Endothelial cell (in vitro differentiated cells): ENCODE measurements around the gene NIN. TPM values are rescaled to one million over a fixed set of nuclear protein-coding genes. Genes with fewer than 3 reads are reported as not detected.

ENCODE experiments used
- DNase-seq: peaks from one replicate; pipeline ENCODE4 v3.0.0; 2021; ENCODE audit warnings: low spot score
- H3K27ac Mint-ChIP-seq: one replicate; pipeline ENCODE4 v1.8.0; 2021; ENCODE audit warnings: mixed read lengths, inconsistent platforms; ENCODE audit not compliant: unreplicated experiment
- H3K27me3 Mint-ChIP-seq: one replicate; pipeline ENCODE4 v1.8.0; 2021; ENCODE audit warnings: mild to moderate bottlenecking, moderate library complexity, mixed read lengths, inconsistent platforms; ENCODE audit not compliant: unreplicated experiment
- H3K36me3 Mint-ChIP-seq: one replicate; pipeline ENCODE4 v1.8.0; 2021; ENCODE audit warnings: mild to moderate bottlenecking, low read depth, mixed read lengths, inconsistent platforms; ENCODE audit not compliant: unreplicated experiment
- H3K4me1 Mint-ChIP-seq: one replicate; pipeline ENCODE4 v1.8.0; 2021; ENCODE audit warnings: mild to moderate bottlenecking, mixed read lengths, inconsistent platforms; ENCODE audit not compliant: unreplicated experiment
- H3K4me3 Mint-ChIP-seq: one replicate; pipeline ENCODE4 v1.8.0; 2021; ENCODE audit warnings: mild to moderate bottlenecking, mixed read lengths, inconsistent platforms; ENCODE audit not compliant: unreplicated experiment
- H3K9me3 Mint-ChIP-seq: one replicate; pipeline ENCODE4 v1.8.0; 2021; ENCODE audit warnings: mixed read lengths, inconsistent platforms; ENCODE audit not compliant: unreplicated experiment
- long read RNA-seq: library from polyadenylated mRNA; unstranded; transcript quantifications from one replicate; pipeline ENCODE4 v2.0.0, GENCODE V29; 2020; ENCODE audit not compliant: unreplicated experiment
- total RNA-seq: library from RNA; stranded (reverse); fragmentation: NEBNext Ultra II Directional; extraction: Animal tissue kit (Norgen Biotek cat#: 25700); gene quantifications from one replicate; pipeline ENCODE4 v1.2.1, GENCODE V29; 2021; ENCODE audit not compliant: unreplicated experiment
- TF ChIP-seq, protein P1 (sequence below): fragments of 200-600 bp; sonication (generic); IDR thresholded peaks from one replicate; pipeline ENCODE4 v1.5.0; 2021; ENCODE audit warnings: antibody characterized with exemption; ENCODE audit not compliant: unreplicated experiment

NIN gene
- total RNA-seq: 50.0 TPM
- long read RNA-seq, partial matches to known transcripts: 12 of 15 reads
- long read RNA-seq, other reads (novel, unspliced or antisense): 3 of 15 reads

DNA sequence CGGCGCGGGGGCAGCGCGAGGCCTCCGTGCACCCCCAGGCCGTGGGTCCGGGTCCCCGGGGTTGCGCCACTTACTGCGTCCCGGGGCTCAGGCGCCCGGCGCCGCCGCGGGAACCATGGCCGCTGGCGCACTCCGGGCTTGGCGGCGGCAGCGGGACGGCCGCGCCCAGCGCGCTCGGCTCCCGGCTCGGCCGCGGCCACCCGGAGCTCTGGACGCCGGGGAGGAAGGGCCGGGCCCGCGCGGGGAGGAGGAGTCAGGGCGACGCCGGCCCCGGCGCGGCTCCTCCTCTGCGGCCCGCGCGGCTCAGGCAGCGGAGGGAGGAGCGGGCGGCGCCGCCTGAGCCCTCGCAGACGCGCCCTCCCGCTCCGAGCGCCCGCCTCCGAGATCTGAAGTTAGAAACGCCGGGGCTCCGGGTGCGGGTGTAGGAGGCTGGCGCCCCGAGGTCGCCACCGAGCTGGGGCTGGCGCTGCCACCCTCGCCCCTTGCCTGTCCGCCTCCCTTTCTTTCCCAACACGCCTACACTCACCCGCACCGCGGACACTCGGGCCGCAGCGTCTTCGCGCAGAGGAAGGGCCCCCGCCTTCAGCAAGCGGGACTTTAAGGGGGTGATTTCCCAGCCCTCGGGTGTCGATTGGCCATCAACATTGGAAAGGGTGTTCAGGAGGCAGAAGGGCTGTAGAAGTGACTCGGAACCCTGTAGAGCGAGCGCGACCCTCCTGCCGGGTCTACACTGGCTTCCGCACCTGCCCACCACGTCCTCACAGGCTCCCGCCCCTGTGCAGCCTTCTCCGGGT, at the start of gene NIN:
TSS of gene NIN (minus strand) at position 231 of the 794 bp plus-strand sequence. CDS start 9,106 bp downstream, outside the sequence.
- Mint-ChIP-seq H3K36me3 (peaks cover 6% of the 10 kb centered on the region), H3K4me1 (peaks cover 31% of the 10 kb centered on the region), H3K27ac (peak within 1 kb of the TSS; percentile 84), H3K4me3 (peak within 1 kb of the TSS; percentile 93), H3K9me3 (no peaks in the 10 kb centered on the region), H3K27me3 (peaks cover 11% of the 10 kb centered on the region)
- peak; percentile 81 for DNase-seq
- TF ChIP-seq, protein P1, sequence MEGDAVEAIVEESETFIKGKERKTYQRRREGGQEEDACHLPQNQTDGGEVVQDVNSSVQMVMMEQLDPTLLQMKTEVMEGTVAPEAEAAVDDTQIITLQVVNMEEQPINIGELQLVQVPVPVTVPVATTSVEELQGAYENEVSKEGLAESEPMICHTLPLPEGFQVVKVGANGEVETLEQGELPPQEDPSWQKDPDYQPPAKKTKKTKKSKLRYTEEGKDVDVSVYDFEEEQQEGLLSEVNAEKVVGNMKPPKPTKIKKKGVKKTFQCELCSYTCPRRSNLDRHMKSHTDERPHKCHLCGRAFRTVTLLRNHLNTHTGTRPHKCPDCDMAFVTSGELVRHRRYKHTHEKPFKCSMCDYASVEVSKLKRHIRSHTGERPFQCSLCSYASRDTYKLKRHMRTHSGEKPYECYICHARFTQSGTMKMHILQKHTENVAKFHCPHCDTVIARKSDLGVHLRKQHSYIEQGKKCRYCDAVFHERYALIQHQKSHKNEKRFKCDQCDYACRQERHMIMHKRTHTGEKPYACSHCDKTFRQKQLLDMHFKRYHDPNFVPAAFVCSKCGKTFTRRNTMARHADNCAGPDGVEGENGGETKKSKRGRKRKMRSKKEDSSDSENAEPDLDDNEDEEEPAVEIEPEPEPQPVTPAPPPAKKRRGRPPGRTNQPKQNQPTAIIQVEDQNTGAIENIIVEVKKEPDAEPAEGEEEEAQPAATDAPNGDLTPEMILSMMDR: no peak

- DNase-seq: no peak
- Mint-ChIP-seq H3K4me3 (no peak overlapping the region), H3K27me3 (peaks cover 7% of the 10 kb centered on the region), H3K36me3 (no peaks in the 10 kb centered on the region), H3K9me3 (peaks cover 4% of the 10 kb centered on the region), H3K27ac (no peak overlapping the region), H3K4me1 (peaks cover 20% of the 10 kb centered on the region)
- TF ChIP-seq, protein P1: no peak
Observed at GRCh38 chr14:50875359-50876070, 44.6 kb upstream of the NIN start.

DNA sequence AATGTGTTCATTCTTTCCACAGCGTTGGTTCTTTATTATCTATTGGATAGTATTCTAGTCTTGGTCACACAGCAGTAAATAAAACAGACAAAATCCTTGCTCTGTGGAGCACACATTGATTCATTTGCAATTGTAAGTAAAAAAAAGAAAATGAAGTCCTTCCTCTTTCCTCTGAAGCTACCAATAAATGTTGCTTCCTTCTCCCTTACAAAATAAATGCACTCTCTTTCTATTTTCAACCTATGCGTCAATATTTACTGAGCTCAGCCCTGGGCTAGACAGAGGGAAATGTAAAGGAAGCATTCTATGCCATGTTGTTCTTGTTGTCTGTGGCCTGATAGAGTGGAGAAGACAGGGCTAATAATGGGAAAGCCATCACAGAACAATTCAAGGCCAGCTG, 43.8 kb upstream of the NIN start:
- H3K27me3 Mint-ChIP-seq: peaks cover 7% of the 10 kb centered on the region
- H3K4me1 Mint-ChIP-seq: peaks cover 18% of the 10 kb centered on the region
- TF ChIP-seq, protein P1: no peak
- no peaks in the 10 kb centered on the region for H3K36me3 Mint-ChIP-seq
- no peak overlapping the region for H3K4me3 Mint-ChIP-seq
- H3K27ac Mint-ChIP-seq: no peak overlapping the region
- peaks cover 4% of the 10 kb centered on the region for H3K9me3 Mint-ChIP-seq
- no peak for DNase-seq

DNA sequence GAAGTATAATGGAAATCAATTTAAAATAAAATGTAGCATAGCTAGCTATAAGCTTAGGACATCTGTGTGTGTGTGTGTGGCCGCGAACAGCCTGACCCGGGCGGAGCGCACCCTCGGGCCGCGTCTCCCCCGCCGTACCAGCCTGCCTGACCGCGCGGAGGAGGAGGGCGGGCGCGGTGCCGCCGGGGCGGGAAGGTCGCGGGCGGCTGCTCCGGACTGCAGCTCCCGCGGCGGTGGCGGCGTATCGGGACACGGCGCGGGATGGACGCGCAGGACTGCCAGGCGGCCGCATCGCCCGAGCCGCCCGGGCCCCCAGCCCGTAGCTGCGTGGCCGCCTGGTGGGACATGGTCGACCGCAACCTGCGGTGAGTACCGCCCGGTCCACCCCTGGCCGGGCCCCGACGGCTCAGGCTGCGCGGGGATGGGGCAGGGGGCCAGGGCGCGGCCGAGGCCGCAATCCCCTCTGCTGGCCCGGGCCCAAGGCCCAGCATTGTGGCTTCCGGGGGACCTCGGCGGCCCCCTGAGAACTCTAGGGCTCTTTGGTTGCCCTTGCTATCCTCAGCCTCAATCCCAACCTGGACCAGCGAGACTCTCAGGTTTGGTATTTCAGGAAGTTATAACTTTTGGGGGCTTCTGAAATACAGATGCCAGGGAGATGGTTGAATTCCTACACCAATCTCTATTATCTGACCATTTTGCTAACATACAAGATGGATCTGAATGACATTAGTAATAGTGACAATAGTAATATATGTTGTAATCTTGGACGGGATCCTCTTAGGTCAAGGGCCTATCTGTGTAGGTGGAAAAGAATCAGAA, 41.2 kb upstream of the NIN start, which contains the start of gene ABHD12B:
TSS of gene ABHD12B (plus strand) at position 140 of the 819 bp plus-strand sequence. CDS start at position 262, 122 bp downstream.
- no peaks in the 10 kb centered on the region for H3K36me3 Mint-ChIP-seq
- H3K27ac Mint-ChIP-seq: no peak within 1 kb of the TSS
- H3K4me3 Mint-ChIP-seq: peak within 1 kb of the TSS; percentile 50
- H3K4me1 Mint-ChIP-seq: peaks cover 15% of the 10 kb centered on the region
- peaks cover 7% of the 10 kb centered on the region for H3K27me3 Mint-ChIP-seq
- no peaks in the 10 kb centered on the region for H3K9me3 Mint-ChIP-seq
- TF ChIP-seq, protein P1: no peak
- DNase-seq: peak; percentile 18
